Muscle of arm (tissue), 12 donors: ENCODE measurements around the gene SCNN1A. TPM values are rescaled to one million over a fixed set of nuclear protein-coding genes. Genes with fewer than 3 reads are reported as not detected.
"Not testable (repeated sequence)": the region's sequence is repeated elsewhere in the genome, so short reads cannot be mapped to it uniquely, and the experiment has no call there.

Experiments used
- DNase-seq: peaks from one replicate; pipeline ENCODE4 v3.0.0-alpha.2; 2013
- polyA plus RNA-seq, 12 donors: library from polyadenylated mRNA; unstranded; fragments of 120-200 nt; gene quantifications; one replicate each; pipeline ENCODE4 v1.2.1, GENCODE V29; 2013; ENCODE audit not compliant: insufficient read length in 12 of 12

The SCNN1A gene
- polyA plus RNA-seq, 12 donors: 0.23 to 9.9 (median 0.51) TPM; not detected in 4

DNA sequence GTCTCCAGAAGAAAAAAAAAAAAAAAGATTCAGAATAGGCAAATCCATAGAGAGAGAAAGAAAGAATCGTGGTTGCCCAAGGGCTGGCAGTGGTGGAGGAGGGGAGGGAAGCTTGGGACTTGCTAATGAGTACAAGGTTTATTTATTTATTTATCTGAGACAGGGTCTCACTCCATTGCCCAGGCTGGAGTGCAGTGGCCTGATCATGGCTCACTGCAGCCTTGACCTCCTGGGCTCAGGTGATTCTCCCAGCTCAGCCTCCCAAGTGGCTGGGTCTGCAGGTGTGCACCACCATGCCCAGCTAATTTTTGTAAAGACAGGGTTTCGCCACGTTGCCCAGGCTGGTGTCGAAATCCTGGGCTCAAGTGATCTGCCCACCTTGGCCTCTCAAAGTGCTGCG lies 23.7 kb downstream of the SCNN1A start:
- DNase-seq: no peak

DNA sequence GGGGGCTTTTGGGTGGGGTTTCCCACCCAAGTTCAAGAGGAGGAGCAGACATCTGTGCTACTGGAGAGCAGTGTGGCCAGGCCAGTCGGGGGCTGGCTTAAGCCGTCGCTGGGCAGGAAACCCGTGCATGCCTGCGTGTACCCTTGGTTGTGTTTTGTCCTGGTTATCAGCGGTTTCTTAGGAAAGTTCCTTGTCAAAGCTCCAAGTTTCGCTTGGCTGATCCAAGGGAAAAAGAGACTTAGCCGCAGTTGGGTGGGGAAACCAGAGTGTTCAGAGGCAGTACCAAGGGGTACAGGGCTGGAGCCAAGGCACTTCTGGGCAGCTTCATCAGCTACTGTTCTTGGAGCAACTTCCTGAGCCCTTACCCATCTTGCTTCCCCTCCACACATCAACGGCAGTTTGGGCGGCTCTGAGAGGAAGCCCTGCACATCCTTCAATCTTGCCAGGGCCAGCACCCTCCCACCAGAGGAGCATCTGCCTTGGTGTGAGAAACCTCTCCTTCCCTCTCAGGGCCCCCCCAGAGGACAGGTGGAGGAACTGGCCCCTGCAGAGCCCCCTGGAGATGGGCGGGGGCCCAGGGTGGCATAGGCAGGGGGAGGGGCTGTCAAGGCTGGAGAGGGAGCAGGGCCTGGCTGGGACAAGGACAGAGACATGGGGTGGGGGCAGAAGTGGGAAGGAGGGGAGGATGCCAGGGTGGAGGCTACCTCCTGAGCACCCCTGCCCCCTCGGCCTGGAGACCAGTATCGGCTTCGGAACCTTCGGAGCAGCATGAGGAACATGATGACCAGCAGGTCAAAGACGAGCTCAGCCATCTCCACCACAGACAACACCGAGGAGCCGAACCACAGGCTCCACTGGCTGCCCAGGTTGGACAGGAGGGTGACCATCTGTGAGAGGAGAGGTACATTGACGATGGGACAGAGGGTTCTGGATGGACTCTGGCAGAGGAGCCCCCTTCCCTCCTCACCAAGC lies 27.7 kb downstream of the SCNN1A start:
- no peak for DNase-seq

DNA sequence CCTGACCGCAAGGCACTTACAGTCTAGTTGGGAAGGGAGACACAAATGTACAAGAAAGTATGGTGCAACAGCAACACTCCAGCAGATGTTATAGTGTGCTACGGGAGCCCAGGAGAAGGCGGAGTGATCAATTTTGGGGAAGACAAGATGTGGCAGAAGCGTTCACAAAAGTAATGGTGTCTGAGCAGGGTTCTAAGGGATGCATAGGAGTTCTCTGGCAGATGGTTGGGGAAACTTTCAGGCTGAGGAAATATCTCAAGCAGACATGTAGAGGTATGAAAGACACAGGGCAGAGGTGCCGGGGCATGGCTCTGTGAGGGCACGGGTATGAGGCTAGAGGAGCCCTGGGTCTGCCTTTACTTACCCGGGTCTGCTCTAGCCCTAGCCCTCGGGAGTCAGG lies 28.4 kb downstream of the SCNN1A start:
- DNase-seq: no peak

DNA sequence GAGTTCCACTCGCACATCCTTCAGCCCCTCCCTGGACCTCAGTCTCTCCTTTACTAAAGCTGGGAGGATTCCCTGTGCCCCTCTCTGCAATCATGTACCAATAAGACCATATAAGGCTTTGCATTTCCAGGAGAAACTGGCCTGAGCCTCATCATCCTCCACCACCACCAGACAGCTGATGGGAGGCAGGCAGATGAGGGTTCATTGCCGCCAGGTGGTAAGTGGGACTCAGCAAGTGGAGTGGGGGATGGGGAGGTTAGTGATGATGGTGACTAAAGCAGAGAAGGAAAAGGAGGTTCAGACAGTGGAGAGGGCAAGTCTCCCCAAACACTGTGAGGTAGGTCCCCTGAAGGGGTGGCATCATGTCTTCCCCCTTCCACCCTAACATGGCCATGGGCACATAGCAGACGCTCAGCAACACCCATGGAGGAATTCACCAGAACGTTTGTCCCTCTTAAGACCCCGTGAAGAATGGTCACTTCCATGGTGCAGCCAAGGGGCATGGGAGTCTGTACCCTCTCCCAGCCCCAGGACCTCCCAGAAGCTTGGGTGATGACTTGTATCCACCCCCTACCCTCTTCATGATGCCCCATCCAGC lies 29.0 kb downstream of the SCNN1A start:
- DNase-seq: no peak

DNA sequence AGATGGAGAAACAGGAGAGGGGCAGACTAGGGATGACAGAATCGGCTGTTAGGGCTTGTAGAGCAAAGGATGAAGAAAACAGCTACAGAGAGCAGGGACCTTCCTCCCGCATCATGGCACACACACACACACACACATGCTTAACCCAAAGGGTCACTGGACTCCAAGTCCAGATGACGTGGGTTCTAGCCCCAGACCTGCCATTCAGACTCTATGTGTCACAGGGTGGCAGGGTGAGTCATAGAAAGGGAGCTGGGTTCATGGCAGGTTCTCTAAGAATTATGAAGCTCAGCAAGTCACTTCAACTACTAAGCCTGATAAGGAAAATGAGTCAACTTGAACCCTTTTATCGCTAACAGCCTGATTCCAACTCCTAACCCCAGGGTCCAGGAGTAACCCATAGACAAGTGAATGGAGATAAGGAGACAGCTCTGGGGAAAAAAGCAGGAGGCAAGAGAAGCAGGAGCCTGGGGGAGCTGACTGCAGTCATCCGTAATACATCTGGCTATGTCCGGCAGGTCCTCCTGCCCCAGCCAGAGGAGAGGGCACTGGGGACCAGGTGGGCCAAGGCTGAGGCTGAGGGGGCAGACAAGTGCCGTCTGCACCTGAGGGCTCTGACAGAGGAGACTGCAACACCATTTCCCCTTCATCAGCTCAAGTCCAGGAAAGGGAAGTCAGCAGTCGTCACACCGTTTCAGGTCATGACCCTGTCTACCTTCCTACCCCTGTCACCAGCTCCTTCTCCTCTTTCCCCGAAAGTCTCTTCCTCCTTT lies 29.9 kb downstream of the SCNN1A start:
- DNase-seq: no peak

DNA sequence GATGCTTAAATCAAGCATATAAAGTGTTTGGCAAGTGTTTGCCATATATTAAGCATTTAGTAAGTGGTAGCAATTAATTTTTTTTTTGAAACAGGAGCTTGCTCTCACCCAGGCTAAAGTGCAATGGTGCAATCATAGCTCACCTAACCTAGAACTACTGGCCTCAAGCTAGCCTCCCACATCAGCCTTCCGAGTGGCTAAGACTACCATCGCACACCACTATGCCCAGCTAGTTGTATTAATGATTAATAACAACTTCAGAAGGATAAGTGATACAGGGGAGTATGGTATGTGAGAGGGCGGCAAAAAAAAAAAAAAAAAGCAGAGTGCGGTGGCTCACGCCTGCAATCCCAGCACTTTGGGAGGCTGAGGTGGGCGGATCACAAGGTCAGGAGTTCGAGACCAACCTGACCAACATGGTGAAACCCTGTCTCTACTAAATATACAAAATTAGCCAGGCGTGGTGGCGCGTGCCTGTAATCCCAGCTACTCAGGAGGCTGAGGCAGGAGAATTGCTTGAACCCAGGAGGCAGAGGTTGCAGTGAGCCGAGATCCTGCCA lies 31.2 kb downstream of the SCNN1A start:
- DNase-seq: not testable (repeated sequence)

DNA sequence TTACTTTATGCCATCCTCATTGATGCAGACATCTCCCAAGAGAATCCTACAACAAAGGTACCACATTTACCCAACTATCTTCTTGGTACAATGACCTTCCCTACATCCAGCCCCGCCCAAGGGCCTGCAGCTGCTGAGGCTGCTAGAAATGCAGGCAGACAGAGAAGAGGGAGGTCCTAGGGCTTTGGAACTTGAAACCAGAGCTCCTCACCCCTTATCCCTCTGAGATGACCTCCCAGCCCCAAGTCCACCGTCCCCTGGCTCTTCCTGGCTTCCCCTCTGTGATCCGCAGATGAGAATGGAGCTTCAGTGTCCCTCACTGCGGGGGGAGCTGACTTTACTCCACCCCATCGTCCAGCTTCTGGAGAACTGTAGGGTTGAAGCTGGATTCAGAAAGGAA lies 31.8 kb downstream of the SCNN1A start:
- DNase-seq: no peak

DNA sequence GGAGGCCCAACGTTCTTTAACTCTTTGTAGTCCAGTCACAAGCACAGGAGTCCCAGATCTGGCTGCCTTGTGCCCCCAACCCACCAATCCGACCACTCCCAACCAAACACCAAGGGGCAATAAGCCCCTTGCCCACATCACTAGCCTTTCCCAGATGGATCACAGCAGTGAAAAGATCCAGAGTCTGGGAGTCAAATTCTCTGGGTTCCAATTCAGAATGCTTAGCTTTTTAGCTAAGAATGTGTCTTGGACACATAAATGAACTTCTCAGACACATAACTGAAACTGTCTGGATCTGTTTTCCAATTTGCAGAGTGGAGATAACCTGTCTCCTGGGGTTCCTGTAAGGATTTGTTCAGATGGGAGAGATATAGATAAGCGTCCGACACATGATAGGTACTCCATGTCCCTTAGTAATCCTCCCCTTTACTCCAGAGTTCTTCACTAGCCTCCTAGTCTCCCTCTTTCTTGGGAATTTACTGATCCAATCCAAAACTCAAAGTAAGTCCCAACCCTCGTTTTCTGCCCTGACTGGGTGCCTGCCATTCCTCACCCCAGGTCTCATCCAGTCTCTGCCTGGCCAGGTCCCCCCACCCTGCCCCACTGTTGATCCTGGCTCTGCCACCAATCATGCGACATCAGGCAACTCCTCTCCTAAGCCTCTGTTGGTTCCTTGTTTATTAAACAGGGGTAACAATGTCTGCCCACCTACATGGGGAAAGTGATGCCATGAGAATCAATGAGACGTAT lies 33.0 kb downstream of the SCNN1A start:
- DNase-seq: no peak

DNA sequence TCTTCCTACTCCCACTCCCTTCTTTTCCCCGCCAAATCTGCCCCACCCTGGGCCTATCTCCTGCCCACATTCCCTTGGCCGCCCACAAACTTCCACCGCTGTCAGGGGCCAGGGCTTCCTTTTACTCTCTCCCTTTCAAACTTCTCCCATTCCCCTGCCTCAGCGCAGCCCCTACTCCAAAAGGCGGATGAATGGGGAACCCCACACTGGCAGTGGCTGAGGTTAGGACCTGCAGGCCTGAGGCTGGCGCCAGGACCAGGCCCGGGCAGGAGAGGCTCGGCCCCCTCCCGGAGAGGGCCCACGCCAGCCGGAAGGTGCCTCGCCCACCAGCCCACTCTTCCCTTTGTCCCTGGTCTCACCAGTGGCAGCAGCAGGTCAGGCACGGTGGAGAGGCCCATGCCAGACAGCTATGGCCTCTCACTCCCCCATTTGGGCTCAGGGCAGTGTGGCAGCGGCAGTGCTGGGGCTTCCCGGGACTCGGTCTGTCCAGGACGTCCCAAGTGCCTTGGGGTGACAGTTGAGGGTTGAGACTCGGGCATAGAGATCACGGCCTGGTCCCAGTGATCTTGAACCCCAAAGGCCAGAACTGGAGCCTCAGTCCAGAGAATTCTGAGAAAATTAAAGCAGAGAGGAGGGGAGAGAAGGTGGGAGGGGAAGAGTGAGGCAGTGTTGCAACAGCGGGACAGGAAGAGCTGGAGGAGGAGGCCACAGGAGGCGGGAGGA lies 33.8 kb downstream of the SCNN1A start, which contains the start of gene TNFRSF1A:
Gene TNFRSF1A, minus strand, starts transcription at position 660 of the 723 bp plus-strand sequence. Its CDS starts 262 bp downstream, at position 398.
- DNase-seq: peak; percentile 84

DNA sequence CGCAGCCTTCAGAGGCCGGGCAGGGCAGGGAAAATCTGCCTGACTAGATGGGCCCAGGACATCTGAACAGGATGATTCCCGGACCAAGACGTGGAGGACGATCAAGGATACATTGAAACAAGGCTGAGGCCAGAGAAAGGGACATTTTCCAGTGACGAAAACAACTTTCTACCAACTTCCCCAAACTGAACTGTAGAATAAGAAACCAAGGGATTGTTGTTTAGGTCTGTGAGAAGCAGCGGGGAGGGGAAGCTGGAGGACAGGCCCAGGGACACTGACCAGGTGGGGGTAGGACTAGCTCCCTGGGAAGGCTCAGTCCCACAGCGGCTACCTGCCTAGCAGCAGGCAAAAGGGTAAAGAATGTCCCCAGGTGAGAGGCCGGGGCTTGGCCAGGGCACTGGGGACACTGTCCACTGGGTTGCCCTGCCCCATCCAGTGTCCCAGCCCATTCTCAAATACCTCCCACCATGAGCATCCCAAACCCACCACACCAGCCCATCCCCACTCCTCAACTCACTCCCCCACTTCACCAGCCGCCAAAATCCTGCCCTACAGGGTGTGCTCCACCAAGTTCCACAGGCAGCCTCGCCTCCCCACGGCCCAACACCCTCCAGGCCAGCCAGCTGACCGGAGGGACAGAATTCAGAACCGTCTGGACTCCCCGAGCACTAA lies 34.5 kb downstream of the SCNN1A start:
- DNase-seq: no peak

DNA sequence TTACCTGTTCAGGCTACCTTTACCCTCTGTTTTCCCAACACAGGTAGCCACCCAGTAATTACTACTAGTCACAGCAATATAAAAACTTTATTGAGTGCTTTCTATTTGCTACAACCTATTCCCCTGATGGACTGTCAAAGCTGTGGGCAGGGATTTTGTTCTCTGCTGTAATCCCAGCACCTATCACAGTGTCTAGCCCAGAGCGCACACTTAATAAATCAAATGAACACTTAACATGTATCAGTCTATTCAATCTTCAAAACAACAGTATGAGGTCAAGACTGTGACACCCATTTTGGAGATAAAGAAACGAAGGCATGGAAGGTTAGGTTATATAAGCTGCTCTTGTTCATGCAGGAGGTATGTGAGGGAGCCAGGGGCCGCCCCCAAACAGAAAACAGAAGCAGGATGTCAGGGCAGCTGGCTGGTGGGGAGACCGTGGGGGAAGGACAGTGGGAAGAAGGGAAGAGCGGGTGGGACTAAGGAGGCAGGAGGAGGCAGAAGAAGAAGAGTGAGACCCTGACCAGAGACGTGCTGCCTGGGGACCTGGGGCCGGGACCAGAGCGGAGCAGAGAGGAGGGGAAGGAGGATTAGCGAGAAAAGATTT lies 35.2 kb downstream of the SCNN1A start:
- no peak for DNase-seq

DNA sequence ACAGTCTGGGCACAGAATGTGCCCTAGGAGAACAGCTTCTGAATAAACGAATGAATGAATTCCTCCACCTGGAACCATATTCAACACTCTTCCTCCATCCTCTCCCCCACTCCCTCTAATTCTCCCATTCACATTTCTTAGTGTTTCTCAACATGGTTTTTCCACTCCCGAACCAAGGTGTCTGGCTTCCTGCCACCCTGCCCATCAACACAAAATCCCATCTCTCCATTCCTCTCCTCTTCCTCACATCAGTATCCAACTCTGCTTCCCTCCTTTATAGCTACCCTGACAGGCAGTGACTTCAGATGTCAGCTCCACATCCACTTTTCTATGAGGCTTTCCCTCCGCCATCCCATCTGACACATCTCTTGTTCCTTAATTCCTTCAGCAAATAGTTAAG lies 36.4 kb downstream of the SCNN1A start:
- no peak for DNase-seq

DNA sequence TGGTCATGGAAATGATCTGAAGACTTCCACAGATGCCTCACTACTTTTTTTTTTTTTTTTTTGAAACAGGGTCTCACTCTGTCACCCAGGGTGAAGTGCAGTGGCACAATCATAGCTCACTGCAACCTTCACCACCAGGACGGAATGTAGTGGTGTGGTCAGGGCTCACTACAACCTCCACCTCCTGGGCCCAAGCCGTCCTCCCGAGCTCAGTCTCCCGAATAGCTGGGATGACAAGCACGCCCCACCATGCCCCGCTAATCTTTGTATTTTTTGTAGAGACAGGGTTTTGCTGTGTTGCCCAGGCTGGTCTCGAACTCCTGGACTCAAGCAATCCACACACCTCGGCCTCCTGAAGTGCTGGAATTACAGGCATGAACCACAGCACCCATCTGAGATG lies 36.8 kb downstream of the SCNN1A start:
- DNase-seq: not testable (repeated sequence)

DNA sequence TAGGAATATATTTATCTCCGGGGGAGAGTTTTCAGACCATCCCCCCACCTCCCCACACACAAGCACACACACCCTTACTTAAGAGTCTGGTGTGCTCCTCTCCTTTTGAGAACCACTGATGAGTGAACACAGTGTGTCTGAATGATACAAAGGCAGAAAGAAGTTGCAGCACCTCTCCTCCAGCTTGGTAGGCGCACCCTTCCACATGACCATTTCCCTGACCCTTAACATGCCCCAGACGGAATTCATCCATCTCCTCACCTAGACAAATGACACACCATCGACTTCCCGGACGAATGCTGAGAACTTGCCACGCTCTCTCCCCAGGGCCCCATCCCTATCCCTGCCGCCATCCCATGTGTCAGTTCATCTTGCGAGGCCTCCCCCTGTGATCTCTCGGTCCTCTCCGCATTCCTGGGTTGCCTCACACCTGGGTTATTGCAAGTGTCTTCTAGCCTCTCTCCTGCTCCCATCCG lies 37.4 kb downstream of the SCNN1A start:
- DNase-seq: no peak

DNA sequence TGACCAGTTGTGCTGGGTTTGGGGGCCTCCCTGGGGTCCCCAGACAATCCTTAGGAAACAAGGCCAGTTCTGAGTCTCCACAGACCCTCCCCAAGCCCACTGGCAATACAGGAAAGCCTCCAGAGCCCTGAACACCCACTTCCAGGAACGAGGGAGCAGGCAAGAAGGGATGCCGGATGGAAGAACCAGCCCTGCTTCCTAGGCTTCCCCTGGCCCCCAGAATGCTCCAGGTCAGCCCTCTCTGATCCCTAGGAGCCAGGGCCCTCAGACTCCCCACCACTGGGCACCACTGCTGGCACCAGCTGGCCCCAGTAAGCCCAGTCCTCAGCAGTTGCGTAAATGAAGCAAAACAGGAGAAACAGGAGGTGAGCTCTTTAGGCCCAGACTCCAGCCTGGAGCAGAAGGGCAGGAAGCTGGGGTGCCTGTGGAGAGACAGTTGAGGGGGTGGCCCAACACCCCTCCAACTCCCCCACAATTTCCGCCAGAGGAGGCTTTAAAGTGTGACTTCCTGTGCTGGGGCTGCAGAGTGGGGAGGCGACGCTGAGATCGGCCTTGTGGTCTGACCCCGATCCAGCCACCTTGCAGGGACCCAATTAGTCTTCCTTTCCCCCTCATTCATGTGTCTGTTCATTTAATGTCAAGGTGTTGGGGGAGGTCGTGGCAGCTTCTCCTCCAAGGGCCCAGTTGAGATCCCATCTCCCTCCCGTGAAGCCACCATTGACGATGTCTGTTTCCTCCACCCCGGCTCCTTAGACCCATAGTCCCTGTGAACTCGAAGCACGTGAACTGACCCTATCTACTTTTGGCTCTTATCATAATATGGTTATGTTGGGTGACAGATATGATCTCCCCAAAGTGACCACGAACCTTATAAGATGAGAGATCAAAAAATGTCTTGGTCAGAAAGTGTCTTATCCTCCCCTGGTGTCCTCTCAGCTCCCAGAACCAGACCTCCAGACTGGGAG lies 38.2 kb downstream of the SCNN1A start:
- DNase-seq: no peak

DNA sequence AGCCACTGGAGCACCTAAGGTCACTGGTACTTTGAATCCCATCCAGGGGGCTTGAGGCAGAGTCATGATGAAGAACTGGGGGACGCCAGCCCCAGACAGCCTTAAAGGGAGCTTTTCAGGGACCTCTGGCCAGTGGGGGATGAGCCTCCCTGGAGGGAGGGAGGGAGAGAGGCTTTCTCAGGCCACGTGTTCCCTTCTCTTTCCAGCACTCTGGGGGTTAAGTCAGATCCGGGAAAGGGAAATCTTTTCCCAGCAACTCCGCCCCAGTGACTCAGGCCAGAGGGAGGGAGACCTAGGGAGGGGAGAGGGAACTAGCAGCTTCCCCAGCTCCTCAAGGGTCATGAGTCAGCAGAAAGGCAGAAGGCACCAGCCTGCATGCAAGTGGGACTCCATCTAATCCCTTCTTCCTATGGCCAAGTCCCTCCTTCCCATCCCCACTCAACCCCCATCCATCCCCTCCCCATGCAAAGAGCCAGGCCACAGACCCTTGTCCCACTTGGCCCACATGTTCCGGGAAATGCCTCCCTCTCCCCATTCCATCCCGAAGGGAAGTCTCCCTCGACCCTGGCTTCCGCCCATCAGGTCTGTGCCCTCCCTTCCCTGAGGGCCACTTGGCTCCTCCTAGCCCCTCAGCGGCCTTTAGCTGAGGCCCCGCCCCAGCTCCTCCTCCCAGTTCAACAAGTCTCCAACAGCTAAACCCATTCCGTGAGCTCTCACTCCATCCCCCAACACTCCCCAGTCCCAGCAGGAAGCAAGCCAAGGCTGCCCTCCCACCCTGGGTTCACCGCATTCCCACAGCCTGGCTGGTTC lies 39.1 kb downstream of the SCNN1A start:
- DNase-seq: peak; percentile 92

DNA sequence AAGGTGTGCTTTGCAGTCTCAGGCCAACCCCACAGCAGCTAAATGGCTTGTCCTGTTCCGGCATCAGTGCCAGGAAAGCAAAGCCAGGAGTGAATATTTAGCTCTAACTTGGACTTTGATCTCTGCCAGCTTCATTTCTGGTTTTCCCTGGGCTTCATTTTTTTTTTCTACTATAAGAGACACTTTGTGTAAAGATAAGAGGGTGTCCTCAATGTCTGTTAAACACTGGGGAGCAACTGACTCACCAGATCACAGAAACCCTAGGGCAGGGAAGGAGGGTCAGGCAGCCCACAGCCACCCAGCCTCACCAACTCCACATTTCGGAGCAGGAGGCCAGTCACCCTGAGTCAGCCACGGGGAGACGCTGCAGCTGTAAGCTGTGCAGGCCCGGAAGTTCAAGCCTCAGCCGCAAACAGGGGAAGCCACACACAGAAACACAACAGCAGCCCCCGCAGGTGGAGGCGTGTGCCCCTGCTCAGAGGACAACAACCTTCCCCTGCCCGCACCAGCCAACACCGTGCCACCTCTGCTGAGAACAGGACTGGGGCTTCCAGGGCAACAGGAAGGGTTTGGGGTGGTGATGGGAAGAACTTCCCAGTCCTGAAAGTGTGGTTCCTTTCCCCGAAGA lies 39.8 kb downstream of the SCNN1A start:
- no peak for DNase-seq
